Measurements from ENCODE around the gene TET2.
A peak's percentile ranks its signal among the peaks of the same experiment; 100 is the strongest.

TET2 gene

GRCh38 chr4:105207386-105207785 lies 60.7 kb downstream of the TET2 start:
- Histone ChIP-seq H3K9me3 (replicated peaks; ENCODE audit: low read length) (no peaks in the 10 kb centered on the region), H3K9ac (ENCODE audit: low read depth, low read length) (no peak overlapping the region), H3K4me3 (ENCODE audit: low read length) (no peak overlapping the region), H3K4me2 (ENCODE audit: low read length) (no peak overlapping the region), H3K36me3 (ENCODE audit: insufficient read depth, low read length) (no peaks in the 10 kb centered on the region), H3K4me1 (ENCODE audit: control insufficient read depth, insufficient read depth, low read length) (peaks cover 9% of the 10 kb centered on the region), H3K27me3 (ENCODE audit: control insufficient read depth, insufficient read depth, low read length) (no peaks in the 10 kb centered on the region)

- no peaks in the 10 kb centered on the region for H3K36me3 ChIP-seq (ENCODE audit: insufficient read depth, low read length)
- no peak overlapping the region for H3K9ac ChIP-seq (ENCODE audit: low read depth, low read length)
- H3K9me3 ChIP-seq (replicated peaks; ENCODE audit: low read length): no peaks in the 10 kb centered on the region
- H3K27me3 ChIP-seq (ENCODE audit: control insufficient read depth, insufficient read depth, low read length): no peaks in the 10 kb centered on the region
- H3K4me1 ChIP-seq (ENCODE audit: control insufficient read depth, insufficient read depth, low read length): no peaks in the 10 kb centered on the region
- H3K4me2 ChIP-seq (ENCODE audit: low read length): no peak overlapping the region
- H3K4me3 ChIP-seq (ENCODE audit: low read length): no peak overlapping the region
Observed at GRCh38 chr4:105208561-105208960, 61.9 kb downstream of the TET2 start.

GRCh38 chr4:105210916-105211315 lies 64.2 kb downstream of the TET2 start:
- Histone ChIP-seq H3K27me3 (ENCODE audit: control insufficient read depth, insufficient read depth, low read length) (no peaks in the 10 kb centered on the region), H3K4me3 (ENCODE audit: low read length) (no peak overlapping the region), H3K4me2 (ENCODE audit: low read length) (no peak overlapping the region), H3K9ac (ENCODE audit: low read depth, low read length) (no peak overlapping the region), H3K4me1 (ENCODE audit: control insufficient read depth, insufficient read depth, low read length) (peaks cover 16% of the 10 kb centered on the region), H3K36me3 (ENCODE audit: insufficient read depth, low read length) (no peaks in the 10 kb centered on the region), H3K9me3 (replicated peaks; ENCODE audit: low read length) (no peaks in the 10 kb centered on the region)

GRCh38 chr4:105215609-105216313 lies 69.1 kb downstream of the TET2 start:
- Histone ChIP-seq H3K36me3 (ENCODE audit: insufficient read depth, low read length) (no peaks in the 10 kb centered on the region), H3K4me1 (ENCODE audit: control insufficient read depth, insufficient read depth, low read length) (peaks cover 26% of the 10 kb centered on the region), H3K27me3 (ENCODE audit: control insufficient read depth, insufficient read depth, low read length) (no peaks in the 10 kb centered on the region), H3K9ac (ENCODE audit: low read depth, low read length) (peak overlapping the region; percentile 50), H3K9me3 (replicated peaks; ENCODE audit: low read length) (no peaks in the 10 kb centered on the region), H3K4me2 (ENCODE audit: low read length) (peak overlapping the region; percentile 47), H3K4me3 (ENCODE audit: low read length) (peak overlapping the region; percentile 10)

GRCh38 chr4:105225500-105225899 lies 78.8 kb downstream of the TET2 start:
- Histone ChIP-seq H3K27me3 (ENCODE audit: control insufficient read depth, insufficient read depth, low read length) (no peaks in the 10 kb centered on the region), H3K4me1 (ENCODE audit: control insufficient read depth, insufficient read depth, low read length) (no peaks in the 10 kb centered on the region), H3K4me3 (ENCODE audit: low read length) (no peak overlapping the region), H3K9ac (ENCODE audit: low read depth, low read length) (no peak overlapping the region), H3K4me2 (ENCODE audit: low read length) (no peak overlapping the region), H3K36me3 (ENCODE audit: insufficient read depth, low read length) (no peaks in the 10 kb centered on the region), H3K9me3 (replicated peaks; ENCODE audit: low read length) (no peaks in the 10 kb centered on the region)

GRCh38 chr4:105227054-105227453 lies 80.4 kb downstream of the TET2 start:
- H3K9ac ChIP-seq (ENCODE audit: low read depth, low read length): no peak overlapping the region
- no peak overlapping the region for H3K4me3 ChIP-seq (ENCODE audit: low read length)

GRCh38 chr4:105230287-105230686 lies 83.6 kb downstream of the TET2 start:
- no peak overlapping the region for H3K9ac ChIP-seq (ENCODE audit: low read depth, low read length)
- no peak overlapping the region for H3K4me3 ChIP-seq (ENCODE audit: low read length)
- H3K4me2 ChIP-seq (ENCODE audit: low read length): no peak overlapping the region
- no peaks in the 10 kb centered on the region for H3K4me1 ChIP-seq (ENCODE audit: control insufficient read depth, insufficient read depth, low read length)
- no peaks in the 10 kb centered on the region for H3K27me3 ChIP-seq (ENCODE audit: control insufficient read depth, insufficient read depth, low read length)
- peaks cover 16% of the 10 kb centered on the region for H3K36me3 ChIP-seq (ENCODE audit: insufficient read depth, low read length)
- no peaks in the 10 kb centered on the region for H3K9me3 ChIP-seq (replicated peaks; ENCODE audit: low read length)

More at GRCh38 chr4:105227054-105227453, 80.4 kb downstream of the TET2 start:
- no peak overlapping the region for H3K4me2 ChIP-seq (ENCODE audit: low read length)
- H3K9me3 ChIP-seq (replicated peaks; ENCODE audit: low read length): no peaks in the 10 kb centered on the region
- no peaks in the 10 kb centered on the region for H3K27me3 ChIP-seq (ENCODE audit: control insufficient read depth, insufficient read depth, low read length)
- H3K36me3 ChIP-seq (ENCODE audit: insufficient read depth, low read length): no peaks in the 10 kb centered on the region
- no peaks in the 10 kb centered on the region for H3K4me1 ChIP-seq (ENCODE audit: control insufficient read depth, insufficient read depth, low read length)

GRCh38 chr4:105232374-105232773 lies 85.7 kb downstream of the TET2 start:
- Histone ChIP-seq H3K4me1 (ENCODE audit: control insufficient read depth, insufficient read depth, low read length) (no peaks in the 10 kb centered on the region), H3K4me3 (ENCODE audit: low read length) (no peak overlapping the region), H3K9ac (ENCODE audit: low read depth, low read length) (no peak overlapping the region), H3K9me3 (replicated peaks; ENCODE audit: low read length) (no peaks in the 10 kb centered on the region), H3K4me2 (ENCODE audit: low read length) (no peak overlapping the region), H3K27me3 (ENCODE audit: control insufficient read depth, insufficient read depth, low read length) (no peaks in the 10 kb centered on the region), H3K36me3 (ENCODE audit: insufficient read depth, low read length) (peaks cover 27% of the 10 kb centered on the region)

GRCh38 chr4:105234582-105234981 lies 87.9 kb downstream of the TET2 start:
- Histone ChIP-seq H3K4me3 (ENCODE audit: low read length) (no peak overlapping the region), H3K36me3 (ENCODE audit: insufficient read depth, low read length) (peaks cover 27% of the 10 kb centered on the region), H3K27me3 (ENCODE audit: control insufficient read depth, insufficient read depth, low read length) (no peaks in the 10 kb centered on the region), H3K9me3 (replicated peaks; ENCODE audit: low read length) (no peaks in the 10 kb centered on the region), H3K4me1 (ENCODE audit: control insufficient read depth, insufficient read depth, low read length) (no peaks in the 10 kb centered on the region), H3K4me2 (ENCODE audit: low read length) (no peak overlapping the region), H3K9ac (ENCODE audit: low read depth, low read length) (no peak overlapping the region)

GRCh38 chr4:105236202-105236915 lies 89.7 kb downstream of the TET2 start:
- Histone ChIP-seq H3K9me3 (replicated peaks; ENCODE audit: low read length) (no peaks in the 10 kb centered on the region), H3K4me1 (ENCODE audit: control insufficient read depth, insufficient read depth, low read length) (no peaks in the 10 kb centered on the region), H3K9ac (ENCODE audit: low read depth, low read length) (no peak overlapping the region), H3K4me3 (ENCODE audit: low read length) (no peak overlapping the region), H3K36me3 (ENCODE audit: insufficient read depth, low read length) (peaks cover 27% of the 10 kb centered on the region), H3K4me2 (ENCODE audit: low read length) (no peak overlapping the region), H3K27me3 (ENCODE audit: control insufficient read depth, insufficient read depth, low read length) (no peaks in the 10 kb centered on the region)

- H3K36me3 ChIP-seq (ENCODE audit: insufficient read depth, low read length): peaks cover 27% of the 10 kb centered on the region
Observed at GRCh38 chr4:105236916-105237311, 90.2 kb downstream of the TET2 start.

GRCh38 chr4:105240037-105240436 lies 93.4 kb downstream of the TET2 start:
- H3K4me3 ChIP-seq (ENCODE audit: low read length): no peak overlapping the region
- H3K9me3 ChIP-seq (replicated peaks; ENCODE audit: low read length): no peaks in the 10 kb centered on the region
- no peak overlapping the region for H3K4me2 ChIP-seq (ENCODE audit: low read length)
- no peaks in the 10 kb centered on the region for H3K27me3 ChIP-seq (ENCODE audit: control insufficient read depth, insufficient read depth, low read length)
- peaks cover 21% of the 10 kb centered on the region for H3K36me3 ChIP-seq (ENCODE audit: insufficient read depth, low read length)
- no peak overlapping the region for H3K9ac ChIP-seq (ENCODE audit: low read depth, low read length)
- no peaks in the 10 kb centered on the region for H3K4me1 ChIP-seq (ENCODE audit: control insufficient read depth, insufficient read depth, low read length)

More at GRCh38 chr4:105236916-105237311, 90.2 kb downstream of the TET2 start:
- Histone ChIP-seq H3K4me1 (ENCODE audit: control insufficient read depth, insufficient read depth, low read length) (no peaks in the 10 kb centered on the region), H3K9ac (ENCODE audit: low read depth, low read length) (no peak overlapping the region), H3K27me3 (ENCODE audit: control insufficient read depth, insufficient read depth, low read length) (no peaks in the 10 kb centered on the region), H3K4me3 (ENCODE audit: low read length) (no peak overlapping the region), H3K4me2 (ENCODE audit: low read length) (no peak overlapping the region), H3K9me3 (replicated peaks; ENCODE audit: low read length) (no peaks in the 10 kb centered on the region)

Data from skeletal muscle satellite cell (primary cell).